ENCODE measurements around the gene AFTPH. TPM values are rescaled to one million over a fixed set of nuclear protein-coding genes. Genes with fewer than 3 reads are reported as not detected.

The AFTPH gene
- total RNA-seq, 6 experiments from 2014 or later, result 14.9 to 24.4 (median 19.8) TPM

GRCh38 chr2:64617631-64618151 lies 93.6 kb downstream of the AFTPH start:
- Histone ChIP-seq H3K36me3 (no peaks in the 10 kb centered on the region), H3K27ac (no peak overlapping the region), H3K4me1 (no peaks in the 10 kb centered on the region), H3K4me3 (no peak overlapping the region), H3K9me3 (no peaks in the 10 kb centered on the region), H3K27me3 (no peaks in the 10 kb centered on the region)
- peak in 1 of 4 donors; percentile 14 for ATAC-seq
- intact Hi-C loops (cut with DNase I), result no loop called here
- no peak for DNase-seq
- TF ChIP-seq POLR2A (IDR thresholded peaks at IDR 0.05) (no peak), CTCF (IDR thresholded peaks at IDR 0.05) (no peak)
- WGBS (ENCODE audit: insufficient coverage, low coverage, low lambda C conversion rate, missing lambda C conversion rate), result 46% methylated on average over 2 of the region's 6 CpGs

GRCh38 chr2:64620661-64621060 lies 96.5 kb downstream of the AFTPH start:
- ATAC-seq (no peak), DNase-seq (no peak)
- Histone ChIP-seq H3K4me3 (no peak overlapping the region), H3K9me3 (no peaks in the 10 kb centered on the region), H3K36me3 (no peaks in the 10 kb centered on the region), H3K27ac (no peak overlapping the region), H3K27me3 (no peaks in the 10 kb centered on the region), H3K4me1 (no peaks in the 10 kb centered on the region)
- TF ChIP-seq CTCF (IDR thresholded peaks at IDR 0.05) (no peak), POLR2A (IDR thresholded peaks at IDR 0.05) (no peak)
- intact Hi-C loops (cut with DNase I), result loop anchor here in 1 of 2 donors (10.0 kb wide), 1 partner anchor 244 kb away; no protein-coding TSS in a partner anchor
- WGBS (ENCODE audit: insufficient coverage, low coverage, low lambda C conversion rate, missing lambda C conversion rate), result 83% methylated on average over 4 of the region's 4 CpGs

- H3K4me1 ChIP-seq, result no peaks in the 10 kb centered on the region
- no peaks in the 10 kb centered on the region for H3K9me3 ChIP-seq
- 81% methylated on average over 7 of the region's 13 CpGs for WGBS (ENCODE audit: insufficient coverage, low coverage, low lambda C conversion rate, missing lambda C conversion rate)
- no peaks in the 10 kb centered on the region for H3K36me3 ChIP-seq
- TF ChIP-seq CTCF (IDR thresholded peaks at IDR 0.05) (peak in 2 of 4 donors; percentile 10 to 15), POLR2A (IDR thresholded peaks at IDR 0.05) (no peak)
- intact Hi-C loops (cut with DNase I), result loop anchor here in 1 of 2 donors (10.0 kb wide), 1 partner anchor 242 kb away; no protein-coding TSS in a partner anchor
- H3K27ac ChIP-seq, result no peak overlapping the region
- peak in 3 of 4 donors; percentile 8 to 20 (median 14) for ATAC-seq
- no peak overlapping the region for H3K4me3 ChIP-seq
- H3K27me3 ChIP-seq, result no peaks in the 10 kb centered on the region
- no peak for DNase-seq
Measured at GRCh38 chr2:64622443-64623241, 98.5 kb downstream of the AFTPH start.

GRCh38 chr2:64623242-64623850 lies 99.2 kb downstream of the AFTPH start:
- ATAC-seq (no peak), DNase-seq (no peak)
- no peak overlapping the region for H3K4me3 ChIP-seq
- no peak overlapping the region for H3K27ac ChIP-seq
- TF ChIP-seq POLR2A (IDR thresholded peaks at IDR 0.05) (no peak), CTCF (IDR thresholded peaks at IDR 0.05) (no peak)
- no peaks in the 10 kb centered on the region for H3K27me3 ChIP-seq
- no peaks in the 10 kb centered on the region for H3K36me3 ChIP-seq
- no peaks in the 10 kb centered on the region for H3K4me1 ChIP-seq
- H3K9me3 ChIP-seq, result no peaks in the 10 kb centered on the region
- 69% methylated on average over 8 of the region's 13 CpGs for WGBS (ENCODE audit: insufficient coverage, low coverage, low lambda C conversion rate, missing lambda C conversion rate)
- intact Hi-C loops (cut with DNase I), result loop anchor here in 1 of 2 donors (10.0 kb wide), 1 partner anchor 241 kb away; no protein-coding TSS in a partner anchor

Measured in right lobe of liver (tissue), 6 donors.